ENCODE results near the gene CHORDC1. TPM values are rescaled to one million over a fixed set of nuclear protein-coding genes. Genes with fewer than 3 reads are reported as not detected.
"Not testable (repeated sequence)": the region's sequence is repeated elsewhere in the genome, so short reads cannot be mapped to it uniquely, and the experiment has no call there.

The CHORDC1 gene
- total RNA-seq, 1 experiment from 2014 or later: 88.8 TPM

- ATAC-seq (no peak), DNase-seq (ENCODE audit: low read depth, low spot score) (no peak)
- Histone ChIP-seq H3K4me1 (ENCODE audit: control insufficient read depth, insufficient read depth, low read length) (peaks cover 3% of the 10 kb centered on the region; the same call in 1 of the 2 replicates), H3K27ac (ENCODE audit: low read length) (no peak overlapping the region), H3K36me3 (ENCODE audit: control insufficient read depth, insufficient read depth, low read length) (peaks cover 74% of the 10 kb centered on the region), H3K27me3 (ENCODE audit: control insufficient read depth, insufficient read depth, low read length) (no peaks in the 10 kb centered on the region), H3K9me3 (ENCODE audit: control insufficient read depth, insufficient read depth, low read depth, low read length) (no peaks in the 10 kb centered on the region), H3K4me3 (ENCODE audit: low read depth in 2 of 2, low read length in 2 of 2) (no peak overlapping the region)
- POLR2A ChIA-PET: no interaction called here
- TF ChIP-seq SIN3A (IDR thresholded peaks at IDR 0.05; ENCODE audit: borderline replicate concordance, insufficient read depth, low read depth, low read length) (no peak), REST (IDR thresholded peaks at IDR 0.05; ENCODE audit: insufficient read depth in 1 of 2, low read depth in 2 of 2, low read length in 1 of 2) (no peak), TCF7L2 (IDR thresholded peaks at IDR 0.05; ENCODE audit: low read depth, low read length) (no peak), POLR2AphosphoS5 (IDR thresholded peaks at IDR 0.05; ENCODE audit: low read depth, low read length) (no peak)
- TF ChIP-seq, protein P1, sequence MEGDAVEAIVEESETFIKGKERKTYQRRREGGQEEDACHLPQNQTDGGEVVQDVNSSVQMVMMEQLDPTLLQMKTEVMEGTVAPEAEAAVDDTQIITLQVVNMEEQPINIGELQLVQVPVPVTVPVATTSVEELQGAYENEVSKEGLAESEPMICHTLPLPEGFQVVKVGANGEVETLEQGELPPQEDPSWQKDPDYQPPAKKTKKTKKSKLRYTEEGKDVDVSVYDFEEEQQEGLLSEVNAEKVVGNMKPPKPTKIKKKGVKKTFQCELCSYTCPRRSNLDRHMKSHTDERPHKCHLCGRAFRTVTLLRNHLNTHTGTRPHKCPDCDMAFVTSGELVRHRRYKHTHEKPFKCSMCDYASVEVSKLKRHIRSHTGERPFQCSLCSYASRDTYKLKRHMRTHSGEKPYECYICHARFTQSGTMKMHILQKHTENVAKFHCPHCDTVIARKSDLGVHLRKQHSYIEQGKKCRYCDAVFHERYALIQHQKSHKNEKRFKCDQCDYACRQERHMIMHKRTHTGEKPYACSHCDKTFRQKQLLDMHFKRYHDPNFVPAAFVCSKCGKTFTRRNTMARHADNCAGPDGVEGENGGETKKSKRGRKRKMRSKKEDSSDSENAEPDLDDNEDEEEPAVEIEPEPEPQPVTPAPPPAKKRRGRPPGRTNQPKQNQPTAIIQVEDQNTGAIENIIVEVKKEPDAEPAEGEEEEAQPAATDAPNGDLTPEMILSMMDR (IDR thresholded peaks at IDR 0.05): no peak
- CTCF ChIA-PET: no interaction called here
- no TSS peak for BruUV-seq (replicated peaks)
- intact Hi-C loops (cut with micrococcal nuclease; ENCODE audit: unreplicated experiment) (no loop called here), in situ Hi-C loops (cut with HindIII; ENCODE audit: low pct_unique_long_range_greater_than_20kb, low sequenced_read_pairs) (no loop called here)
Measured at GRCh38 chr11:90213322-90213721, 9.5 kb downstream of the CHORDC1 start.

- in situ Hi-C loops (cut with HindIII; ENCODE audit: low pct_unique_long_range_greater_than_20kb, low sequenced_read_pairs) (no loop called here), intact Hi-C loops (cut with micrococcal nuclease; ENCODE audit: unreplicated experiment) (loop anchor here (10.0 kb wide), 1 partner anchor 56 kb away; no protein-coding TSS in a partner anchor)
- peaks cover 69% of the 10 kb centered on the region for H3K36me3 ChIP-seq (ENCODE audit: control insufficient read depth, insufficient read depth, low read length)
- no peak for TF ChIP-seq REST (IDR thresholded peaks at IDR 0.05; ENCODE audit: insufficient read depth in 1 of 2, low read depth in 2 of 2, low read length in 1 of 2)
- no peak for TF ChIP-seq SIN3A (IDR thresholded peaks at IDR 0.05; ENCODE audit: borderline replicate concordance, insufficient read depth, low read depth, low read length)
- no peak for TF ChIP-seq POLR2AphosphoS5 (IDR thresholded peaks at IDR 0.05; ENCODE audit: low read depth, low read length)
- TF ChIP-seq, protein P1 (IDR thresholded peaks at IDR 0.05): no peak
- TF ChIP-seq TCF7L2 (IDR thresholded peaks at IDR 0.05; ENCODE audit: low read depth, low read length): no peak
- no peaks in the 10 kb centered on the region for H3K4me1 ChIP-seq (ENCODE audit: control insufficient read depth, insufficient read depth, low read length)
- CTCF ChIA-PET: no interaction called here
- no peak overlapping the region for H3K4me3 ChIP-seq (ENCODE audit: low read depth in 2 of 2, low read length in 2 of 2)
- DNase-seq (ENCODE audit: low read depth, low spot score) (no peak), ATAC-seq (no peak)
- H3K27ac ChIP-seq (ENCODE audit: low read length): no peak overlapping the region
- no peaks in the 10 kb centered on the region for H3K27me3 ChIP-seq (ENCODE audit: control insufficient read depth, insufficient read depth, low read length)
- BruUV-seq (replicated peaks): no TSS peak
- H3K9me3 ChIP-seq (ENCODE audit: control insufficient read depth, insufficient read depth, low read depth, low read length): no peaks in the 10 kb centered on the region
- POLR2A ChIA-PET: no interaction called here
Measured at GRCh38 chr11:90208857-90209256, 14.0 kb downstream of the CHORDC1 start.

- DNase-seq (ENCODE audit: low read depth, low spot score); BruUV-seq (replicated peaks); ATAC-seq; H3K4me1 ChIP-seq (ENCODE audit: control insufficient read depth, insufficient read depth, low read length); H3K9me3 ChIP-seq (ENCODE audit: control insufficient read depth, insufficient read depth, low read depth, low read length); H3K27ac ChIP-seq (ENCODE audit: low read length); H3K4me3 ChIP-seq (ENCODE audit: low read depth in 2 of 2, low read length in 2 of 2); POLR2A ChIA-PET; CTCF ChIA-PET; in situ Hi-C loops (cut with HindIII; ENCODE audit: low pct_unique_long_range_greater_than_20kb, low sequenced_read_pairs); H3K27me3 ChIP-seq (ENCODE audit: control insufficient read depth, insufficient read depth, low read length): not testable (repeated sequence)
- H3K36me3 ChIP-seq (ENCODE audit: control insufficient read depth, insufficient read depth, low read length): peaks cover 69% of the 10 kb centered on the region
- intact Hi-C loops (cut with micrococcal nuclease; ENCODE audit: unreplicated experiment): loop anchor here (10.0 kb wide), 1 partner anchor 57 kb away; no protein-coding TSS in a partner anchor
Measured at GRCh38 chr11:90207992-90208391, 14.9 kb downstream of the CHORDC1 start.

Data from Panc1 (cell line).